ENCODE data around the gene CASK.

The CASK gene

DNA sequence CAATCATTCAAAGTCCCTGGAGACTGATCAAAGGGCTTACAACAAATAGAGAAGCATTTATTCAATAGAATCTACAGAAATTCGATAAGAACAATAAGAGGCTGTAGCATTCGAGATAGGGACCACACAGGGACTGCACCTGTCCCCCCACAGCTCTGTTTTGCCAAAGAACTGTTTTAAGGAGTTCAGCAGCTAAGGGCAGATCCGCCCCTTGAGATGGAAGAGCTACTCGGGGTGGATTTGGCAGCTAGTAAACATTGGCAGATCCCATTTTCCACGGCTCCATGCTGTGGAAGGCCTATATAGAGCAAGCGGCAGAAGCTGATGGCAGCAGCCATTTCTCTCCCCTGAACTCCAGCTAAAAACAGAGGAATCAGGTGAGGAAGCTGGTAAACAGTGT is 123.7 kb downstream of the CASK start:
- no peak overlapping the region for H3K4me3 ChIP-seq (ENCODE audit: low read depth, low read length)
- TF ChIP-seq, protein P1, sequence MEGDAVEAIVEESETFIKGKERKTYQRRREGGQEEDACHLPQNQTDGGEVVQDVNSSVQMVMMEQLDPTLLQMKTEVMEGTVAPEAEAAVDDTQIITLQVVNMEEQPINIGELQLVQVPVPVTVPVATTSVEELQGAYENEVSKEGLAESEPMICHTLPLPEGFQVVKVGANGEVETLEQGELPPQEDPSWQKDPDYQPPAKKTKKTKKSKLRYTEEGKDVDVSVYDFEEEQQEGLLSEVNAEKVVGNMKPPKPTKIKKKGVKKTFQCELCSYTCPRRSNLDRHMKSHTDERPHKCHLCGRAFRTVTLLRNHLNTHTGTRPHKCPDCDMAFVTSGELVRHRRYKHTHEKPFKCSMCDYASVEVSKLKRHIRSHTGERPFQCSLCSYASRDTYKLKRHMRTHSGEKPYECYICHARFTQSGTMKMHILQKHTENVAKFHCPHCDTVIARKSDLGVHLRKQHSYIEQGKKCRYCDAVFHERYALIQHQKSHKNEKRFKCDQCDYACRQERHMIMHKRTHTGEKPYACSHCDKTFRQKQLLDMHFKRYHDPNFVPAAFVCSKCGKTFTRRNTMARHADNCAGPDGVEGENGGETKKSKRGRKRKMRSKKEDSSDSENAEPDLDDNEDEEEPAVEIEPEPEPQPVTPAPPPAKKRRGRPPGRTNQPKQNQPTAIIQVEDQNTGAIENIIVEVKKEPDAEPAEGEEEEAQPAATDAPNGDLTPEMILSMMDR (IDR thresholded peaks at IDR 0.05; ENCODE audit: low read depth, low read length, missing control alignments) = no peak
- no peak for DNase-seq (ENCODE audit: low read depth)
- in situ Hi-C loops (cut with HindIII; ENCODE audit: low sequenced_read_pairs) = no loop called here

DNA sequence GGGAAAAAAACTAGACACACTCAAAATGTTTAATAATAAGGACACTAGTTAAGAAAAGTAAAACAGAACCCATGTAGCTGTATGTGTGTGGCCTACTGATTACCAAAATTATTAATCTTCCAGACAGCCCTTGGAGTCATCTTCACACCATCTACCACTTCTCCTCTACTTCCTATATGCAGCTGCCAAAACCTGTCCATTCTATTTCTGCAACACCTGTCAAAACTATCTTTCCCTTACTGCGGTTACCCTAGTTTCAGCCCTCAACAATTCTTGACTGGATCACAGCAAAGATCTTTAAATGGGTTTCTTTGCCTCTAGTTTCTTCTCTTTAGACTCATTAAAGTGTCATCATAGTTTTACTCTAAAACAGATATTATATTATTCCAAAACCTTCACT is 126.8 kb downstream of the CASK start:
- H3K4me3 ChIP-seq (ENCODE audit: low read depth, low read length) = no peak overlapping the region
- in situ Hi-C loops (cut with HindIII; ENCODE audit: low sequenced_read_pairs) = no loop called here
- no peak for DNase-seq (ENCODE audit: low read depth)
- TF ChIP-seq, protein P1 (IDR thresholded peaks at IDR 0.05; ENCODE audit: low read depth, low read length, missing control alignments) = no peak

DNA sequence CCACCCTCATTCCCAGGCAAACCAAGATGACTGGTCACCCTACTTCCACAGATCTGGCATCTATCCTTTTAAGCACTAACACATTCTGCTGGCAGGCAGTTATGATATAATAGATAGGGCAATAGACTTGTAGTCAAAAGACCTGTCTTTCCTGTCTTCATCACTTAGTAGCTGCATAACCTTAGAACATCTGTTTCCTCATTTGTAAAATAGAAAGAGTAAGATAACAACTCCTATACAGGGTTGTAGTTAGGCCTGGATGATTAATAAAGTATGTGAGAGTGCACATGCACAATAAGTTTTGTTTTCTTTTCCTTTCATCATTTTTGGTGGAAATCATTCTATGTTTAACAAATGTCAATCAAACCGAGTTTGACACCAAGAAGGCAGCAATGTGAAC is 127.3 kb downstream of the CASK start:
- no peak overlapping the region for H3K4me3 ChIP-seq (ENCODE audit: low read depth, low read length)
- DNase-seq (ENCODE audit: low read depth) = no peak
- TF ChIP-seq, protein P1 (IDR thresholded peaks at IDR 0.05; ENCODE audit: low read depth, low read length, missing control alignments) = no peak
- in situ Hi-C loops (cut with HindIII; ENCODE audit: low sequenced_read_pairs) = no loop called here

DNA sequence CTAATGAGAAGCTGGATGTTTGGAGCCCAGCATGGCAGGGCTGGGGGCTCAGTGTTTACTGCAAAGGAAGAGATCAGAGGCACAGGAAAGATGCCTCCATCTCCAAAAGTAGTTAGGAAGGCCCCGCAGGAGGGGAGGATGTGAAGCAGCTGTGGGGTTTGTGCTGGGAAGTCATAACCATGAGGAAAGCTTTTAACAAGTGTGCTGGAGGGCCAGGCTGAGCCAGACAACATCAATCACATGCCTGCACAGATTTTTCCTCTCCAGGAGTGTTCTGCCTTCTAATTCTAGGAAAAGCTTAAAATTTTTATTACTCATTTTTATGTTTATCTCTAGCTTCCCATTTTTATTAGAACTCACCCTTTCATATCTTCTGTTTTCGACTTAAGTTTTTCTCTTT is 134.0 kb downstream of the CASK start:
- DNase-seq (ENCODE audit: low read depth) = no peak
- in situ Hi-C loops (cut with HindIII; ENCODE audit: low sequenced_read_pairs) = no loop called here
- TF ChIP-seq, protein P1 (IDR thresholded peaks at IDR 0.05; ENCODE audit: low read depth, low read length, missing control alignments) = no peak
- no peak overlapping the region for H3K4me3 ChIP-seq (ENCODE audit: low read depth, low read length)

DNA sequence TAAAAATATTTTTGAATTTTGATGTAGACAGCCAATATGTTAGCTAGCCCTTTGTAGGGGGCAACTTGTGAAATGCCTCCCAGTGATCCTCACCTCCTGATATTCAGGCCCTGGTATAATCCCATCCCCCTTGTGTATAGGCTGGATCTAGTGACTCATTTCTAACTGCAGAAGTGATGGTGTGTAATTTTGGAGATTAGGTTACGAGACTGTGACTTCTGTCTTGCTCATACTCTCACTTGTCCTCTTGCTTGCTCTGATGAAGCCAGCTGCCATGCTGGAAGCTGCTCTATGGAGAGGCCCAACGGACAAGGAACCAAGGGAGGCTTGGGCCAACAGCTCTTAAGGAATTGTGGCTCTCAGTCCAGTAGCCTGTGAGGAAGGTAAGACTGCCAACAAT is 137.7 kb downstream of the CASK start:
- TF ChIP-seq, protein P1 (IDR thresholded peaks at IDR 0.05; ENCODE audit: low read depth, low read length, missing control alignments) = no peak
- no peak overlapping the region for H3K4me3 ChIP-seq (ENCODE audit: low read depth, low read length)
- no peak for DNase-seq (ENCODE audit: low read depth)

DNA sequence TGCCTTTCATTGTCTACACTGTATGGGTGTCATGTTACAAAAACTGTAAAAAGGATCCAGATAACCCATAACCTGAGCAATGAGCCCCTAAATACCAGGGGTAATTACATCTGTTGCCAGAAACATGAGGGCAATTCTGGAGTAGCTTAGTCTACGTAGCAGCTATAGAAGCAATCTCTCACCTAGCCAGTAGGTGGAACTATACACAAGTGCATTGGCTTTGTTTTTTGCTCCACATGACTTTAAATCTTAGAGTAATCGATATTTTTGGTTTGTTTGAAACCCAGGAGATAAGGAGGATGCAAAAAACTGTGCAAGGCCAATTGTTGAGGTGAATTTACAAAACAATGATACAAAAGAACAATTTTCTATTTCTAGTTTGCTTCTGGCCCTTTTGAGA is 141.9 kb downstream of the CASK start:
- no peak overlapping the region for H3K4me3 ChIP-seq (ENCODE audit: low read depth, low read length)
- in situ Hi-C loops (cut with HindIII; ENCODE audit: low sequenced_read_pairs) = no loop called here
- TF ChIP-seq, protein P1 (IDR thresholded peaks at IDR 0.05; ENCODE audit: low read depth, low read length, missing control alignments) = peak; percentile 77
- peak; percentile 13 for DNase-seq (ENCODE audit: low read depth)

More for the DNA sequence above, 137.7 kb downstream of the CASK start:
- in situ Hi-C loops (cut with HindIII; ENCODE audit: low sequenced_read_pairs) = no loop called here

DNA sequence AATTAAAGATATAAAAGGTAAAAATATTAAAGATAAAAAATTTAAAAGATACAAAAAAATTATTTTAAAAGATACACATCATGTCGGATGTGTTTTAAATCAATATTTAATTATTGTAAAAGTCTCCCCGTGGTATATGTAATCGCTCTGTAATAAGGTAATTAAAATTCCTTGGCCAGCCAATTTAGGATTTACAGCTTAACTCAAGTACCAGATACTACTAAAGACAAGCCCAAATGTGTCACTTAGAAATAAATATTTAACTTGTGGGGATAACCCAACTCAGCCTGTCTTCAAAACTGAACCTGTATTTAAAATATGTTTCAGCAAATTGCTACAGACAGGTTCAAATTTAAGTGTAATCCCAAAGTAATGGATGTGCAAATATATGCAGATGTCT is 143.4 kb downstream of the CASK start:
- TF ChIP-seq, protein P1 (IDR thresholded peaks at IDR 0.05; ENCODE audit: low read depth, low read length, missing control alignments) = no peak
- DNase-seq (ENCODE audit: low read depth) = no peak
- in situ Hi-C loops (cut with HindIII; ENCODE audit: low sequenced_read_pairs) = no loop called here

More for the DNA sequence above, 143.4 kb downstream of the CASK start:
- no peak overlapping the region for H3K4me3 ChIP-seq (ENCODE audit: low read depth, low read length)

Data from astrocyte of the cerebellum (primary cell).